Mucosa of stomach (tissue), 1 donor: Measurements from ENCODE around the gene RRAGB.
"Not testable (repeated sequence)": the region's sequence is repeated elsewhere in the genome, so short reads cannot be mapped to it uniquely, and the experiment has no call there.

Experiments used
- H3K27me3 ChIP-seq: one replicate; pipeline ENCODE4 v1.7.0; 2013; ENCODE audit warnings: mild to moderate bottlenecking, low read length; ENCODE audit not compliant: control insufficient read depth, insufficient read depth
- H3K36me3 ChIP-seq: one replicate; pipeline ENCODE4 v1.7.0; 2013; ENCODE audit warnings: low read length; ENCODE audit not compliant: control insufficient read depth, insufficient read depth
- H3K4me1 ChIP-seq: one replicate; pipeline ENCODE4 v1.7.0; 2013; ENCODE audit warnings: mild to moderate bottlenecking, low read length; ENCODE audit not compliant: control insufficient read depth, insufficient read depth
- H3K4me3 ChIP-seq: one replicate; pipeline ENCODE4 v1.7.0; 2013; ENCODE audit warnings: low read length
- H3K9ac ChIP-seq: one replicate; pipeline ENCODE4 v1.7.0; 2013; ENCODE audit warnings: mild to moderate bottlenecking, low read length, moderate library complexity
- H3K9me3 ChIP-seq: one replicate; pipeline ENCODE4 v1.7.0; 2013; ENCODE audit warnings: mild to moderate bottlenecking, low read length, moderate library complexity; ENCODE audit not compliant: control insufficient read depth
- donor health status: Pancreatic carcinoma.

Gene RRAGB

GRCh38 chrX:55715847-55716246, 1.7 kb upstream of the RRAGB start:
- no peaks in the 10 kb centered on the region for H3K4me1 ChIP-seq
- H3K4me3 ChIP-seq: no peak overlapping the region
- H3K9ac ChIP-seq: no peak overlapping the region
- no peaks in the 10 kb centered on the region for H3K36me3 ChIP-seq
- no peaks in the 10 kb centered on the region for H3K9me3 ChIP-seq
- H3K27me3 ChIP-seq: no peaks in the 10 kb centered on the region

GRCh38 chrX:55716937-55717336, 612 bp upstream of the RRAGB start:
- Histone ChIP-seq H3K27me3 (no peaks in the 10 kb centered on the region), H3K9ac (peak overlapping the region; percentile 87), H3K36me3 (no peaks in the 10 kb centered on the region), H3K4me1 (no peaks in the 10 kb centered on the region), H3K4me3 (peak overlapping the region; percentile 33), H3K9me3 (no peaks in the 10 kb centered on the region)

- Histone ChIP-seq H3K4me1 (no peaks in the 10 kb centered on the region), H3K4me3 (no peak overlapping the region), H3K36me3 (no peaks in the 10 kb centered on the region), H3K9ac (no peak overlapping the region), H3K27me3 (no peaks in the 10 kb centered on the region), H3K9me3 (no peaks in the 10 kb centered on the region)
Observed at GRCh38 chrX:55731826-55732225, 14.3 kb downstream of the RRAGB start.

GRCh38 chrX:55738969-55739368, 21.4 kb downstream of the RRAGB start:
- Histone ChIP-seq H3K9ac (no peak overlapping the region), H3K27me3 (no peaks in the 10 kb centered on the region), H3K9me3 (no peaks in the 10 kb centered on the region), H3K36me3 (no peaks in the 10 kb centered on the region), H3K4me1 (no peaks in the 10 kb centered on the region), H3K4me3 (no peak overlapping the region)

- no peaks in the 10 kb centered on the region for H3K27me3 ChIP-seq
- H3K4me1 ChIP-seq: no peaks in the 10 kb centered on the region
- no peaks in the 10 kb centered on the region for H3K9me3 ChIP-seq
- no peak overlapping the region for H3K9ac ChIP-seq
- no peaks in the 10 kb centered on the region for H3K36me3 ChIP-seq
- no peak overlapping the region for H3K4me3 ChIP-seq
Observed at GRCh38 chrX:55742649-55743048, 25.1 kb downstream of the RRAGB start.

GRCh38 chrX:55748463-55748862, 30.9 kb downstream of the RRAGB start:
- not testable (repeated sequence) for H3K4me1 ChIP-seq, H3K36me3 ChIP-seq, H3K9ac ChIP-seq, H3K9me3 ChIP-seq, H3K4me3 ChIP-seq, H3K27me3 ChIP-seq

- no peak overlapping the region for H3K9ac ChIP-seq
- no peaks in the 10 kb centered on the region for H3K9me3 ChIP-seq
- no peaks in the 10 kb centered on the region for H3K36me3 ChIP-seq
- H3K27me3 ChIP-seq: no peaks in the 10 kb centered on the region
- H3K4me1 ChIP-seq: no peaks in the 10 kb centered on the region
- no peak overlapping the region for H3K4me3 ChIP-seq
Observed at GRCh38 chrX:55750256-55750655, 32.7 kb downstream of the RRAGB start.

- no peaks in the 10 kb centered on the region for H3K36me3 ChIP-seq
- no peaks in the 10 kb centered on the region for H3K4me1 ChIP-seq
- no peak overlapping the region for H3K9ac ChIP-seq
- H3K27me3 ChIP-seq: no peaks in the 10 kb centered on the region
- H3K4me3 ChIP-seq: no peak overlapping the region
- H3K9me3 ChIP-seq: no peaks in the 10 kb centered on the region
Observed at GRCh38 chrX:55754861-55755294, 37.3 kb downstream of the RRAGB start.

GRCh38 chrX:55758033-55758432, 40.5 kb downstream of the RRAGB start:
- Histone ChIP-seq H3K9me3 (no peaks in the 10 kb centered on the region), H3K9ac (no peak overlapping the region), H3K4me3 (no peak overlapping the region), H3K4me1 (no peaks in the 10 kb centered on the region), H3K27me3 (no peaks in the 10 kb centered on the region), H3K36me3 (no peaks in the 10 kb centered on the region)

GRCh38 chrX:55759478-55759877, 41.9 kb downstream of the RRAGB start:
- Histone ChIP-seq H3K27me3 (no peaks in the 10 kb centered on the region), H3K4me3 (no peak overlapping the region), H3K9me3 (no peaks in the 10 kb centered on the region), H3K4me1 (no peaks in the 10 kb centered on the region), H3K36me3 (no peaks in the 10 kb centered on the region), H3K9ac (no peak overlapping the region)

- no peaks in the 10 kb centered on the region for H3K9me3 ChIP-seq
- no peaks in the 10 kb centered on the region for H3K36me3 ChIP-seq
- H3K4me3 ChIP-seq: no peak overlapping the region
- H3K27me3 ChIP-seq: no peaks in the 10 kb centered on the region
- H3K9ac ChIP-seq: no peak overlapping the region
- no peaks in the 10 kb centered on the region for H3K4me1 ChIP-seq
Observed at GRCh38 chrX:55767100-55767499, 49.6 kb downstream of the RRAGB start.

- not testable (repeated sequence) for H3K36me3 ChIP-seq, H3K9ac ChIP-seq, H3K27me3 ChIP-seq, H3K4me3 ChIP-seq, H3K9me3 ChIP-seq, H3K4me1 ChIP-seq
Observed at GRCh38 chrX:55774419-55774818, 56.9 kb downstream of the RRAGB start.

- Histone ChIP-seq H3K36me3 (no peaks in the 10 kb centered on the region), H3K4me1 (no peaks in the 10 kb centered on the region), H3K9ac (no peak overlapping the region), H3K27me3 (no peaks in the 10 kb centered on the region), H3K4me3 (no peak overlapping the region), H3K9me3 (no peaks in the 10 kb centered on the region)
Observed at GRCh38 chrX:55777596-55777995, 60.0 kb downstream of the RRAGB start.
